ENCODE results near the gene HOXC9.

Gene HOXC9

GRCh38 chr12:54020591-54021405 lies 20.8 kb downstream of the HOXC9 start:
- Histone ChIP-seq H3K9me3 (ENCODE audit: control insufficient read depth, insufficient read depth, low read depth, low read length) (no peaks in the 10 kb centered on the region), H3K27ac (ENCODE audit: extremely low read depth, low read depth, low read length) (peak overlapping the region; percentile 100; the same call in 1 of the 2 replicates), H3K36me3 (ENCODE audit: control insufficient read depth in 2 of 2, insufficient read depth in 1 of 2, low read length in 2 of 2) (no peaks in the 10 kb centered on the region), H3K4me1 (ENCODE audit: control insufficient read depth, insufficient read depth, low read length) (peaks cover 67% of the 10 kb centered on the region), H3K4me3 (ENCODE audit: low read depth, low read length) (no peak overlapping the region)
- TF ChIP-seq, protein P1, sequence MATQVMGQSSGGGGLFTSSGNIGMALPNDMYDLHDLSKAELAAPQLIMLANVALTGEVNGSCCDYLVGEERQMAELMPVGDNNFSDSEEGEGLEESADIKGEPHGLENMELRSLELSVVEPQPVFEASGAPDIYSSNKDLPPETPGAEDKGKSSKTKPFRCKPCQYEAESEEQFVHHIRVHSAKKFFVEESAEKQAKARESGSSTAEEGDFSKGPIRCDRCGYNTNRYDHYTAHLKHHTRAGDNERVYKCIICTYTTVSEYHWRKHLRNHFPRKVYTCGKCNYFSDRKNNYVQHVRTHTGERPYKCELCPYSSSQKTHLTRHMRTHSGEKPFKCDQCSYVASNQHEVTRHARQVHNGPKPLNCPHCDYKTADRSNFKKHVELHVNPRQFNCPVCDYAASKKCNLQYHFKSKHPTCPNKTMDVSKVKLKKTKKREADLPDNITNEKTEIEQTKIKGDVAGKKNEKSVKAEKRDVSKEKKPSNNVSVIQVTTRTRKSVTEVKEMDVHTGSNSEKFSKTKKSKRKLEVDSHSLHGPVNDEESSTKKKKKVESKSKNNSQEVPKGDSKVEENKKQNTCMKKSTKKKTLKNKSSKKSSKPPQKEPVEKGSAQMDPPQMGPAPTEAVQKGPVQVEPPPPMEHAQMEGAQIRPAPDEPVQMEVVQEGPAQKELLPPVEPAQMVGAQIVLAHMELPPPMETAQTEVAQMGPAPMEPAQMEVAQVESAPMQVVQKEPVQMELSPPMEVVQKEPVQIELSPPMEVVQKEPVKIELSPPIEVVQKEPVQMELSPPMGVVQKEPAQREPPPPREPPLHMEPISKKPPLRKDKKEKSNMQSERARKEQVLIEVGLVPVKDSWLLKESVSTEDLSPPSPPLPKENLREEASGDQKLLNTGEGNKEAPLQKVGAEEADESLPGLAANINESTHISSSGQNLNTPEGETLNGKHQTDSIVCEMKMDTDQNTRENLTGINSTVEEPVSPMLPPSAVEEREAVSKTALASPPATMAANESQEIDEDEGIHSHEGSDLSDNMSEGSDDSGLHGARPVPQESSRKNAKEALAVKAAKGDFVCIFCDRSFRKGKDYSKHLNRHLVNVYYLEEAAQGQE (tag by site-specific recombination; IDR thresholded peaks at IDR 0.05) = peak; percentile 49; the same call in 1 of the 2 replicates
- TF ChIP-seq PRDM1 (tag by site-specific recombination; IDR thresholded peaks at IDR 0.05) (0 out of 2 replicates have a peak, but pooled peaks have one; percentile 41), ZNF561 (tag by site-specific recombination; IDR thresholded peaks at IDR 0.05; ENCODE audit: borderline replicate concordance) (no peak)
- CTCF ChIA-PET = interaction anchor here (0.6 to 1.8 kb wide), 2 partner anchors 55 to 181 kb away, joined by 4 to 7 read pairs; no protein-coding TSS in a partner anchor
- POLR2A ChIA-PET = no interaction called here

GRCh38 chr12:54021432-54022013 lies 21.6 kb downstream of the HOXC9 start:
- POLR2A ChIA-PET = no interaction called here
- Histone ChIP-seq H3K4me1 (ENCODE audit: control insufficient read depth, insufficient read depth, low read length) (peaks cover 69% of the 10 kb centered on the region), H3K4me3 (ENCODE audit: low read depth, low read length) (no peak overlapping the region), H3K27ac (ENCODE audit: extremely low read depth, low read depth, low read length) (peak overlapping the region; percentile 22; the same call in 1 of the 2 replicates), H3K9me3 (ENCODE audit: control insufficient read depth, insufficient read depth, low read depth, low read length) (no peaks in the 10 kb centered on the region), H3K36me3 (ENCODE audit: control insufficient read depth in 2 of 2, insufficient read depth in 1 of 2, low read length in 2 of 2) (no peaks in the 10 kb centered on the region)
- CTCF ChIA-PET = interaction anchor here (0.6 to 2.1 kb wide), 6 partner anchors 16 to 186 kb away, joined by 3 to 11 read pairs (median 4); no protein-coding TSS in a partner anchor
- TF ChIP-seq BCL11A (tag by site-specific recombination; IDR thresholded peaks at IDR 0.05; ENCODE audit: low read depth) = no peak
- peak; percentile 91 for TF ChIP-seq ZNF398 (tag by site-specific recombination; IDR thresholded peaks at IDR 0.05)
- 0 out of 2 replicates have a peak, but pooled peaks have one; percentile 18 for TF ChIP-seq ZBTB17 (tag by site-specific recombination; IDR thresholded peaks at IDR 0.05)
- TF ChIP-seq ZXDB (tag by site-specific recombination; IDR thresholded peaks at IDR 0.05) = peak; percentile 21; the same call in 1 of the 2 replicates
- TF ChIP-seq ZNF37A (tag by site-specific recombination; IDR thresholded peaks at IDR 0.05) = no peak
- peak; percentile 66 for TF ChIP-seq FEZF1 (tag by site-specific recombination; IDR thresholded peaks at IDR 0.05)
- TF ChIP-seq PRDM1 (tag by site-specific recombination; IDR thresholded peaks at IDR 0.05) = peak; percentile 36; the same call in 1 of the 2 replicates
- TF ChIP-seq ZNF132 (tag by site-specific recombination; IDR thresholded peaks at IDR 0.05; ENCODE audit: borderline replicate concordance) = no peak
- TF ChIP-seq ZNF701 (tag by site-specific recombination; IDR thresholded peaks at IDR 0.05) = no peak
- TF ChIP-seq ZNF341 (tag by site-specific recombination; IDR thresholded peaks at IDR 0.05; ENCODE audit: low read depth) = peak; percentile 97
- no peak for TF ChIP-seq HOXA7 (CRISPR knock-in tag; IDR thresholded peaks at IDR 0.05; ENCODE audit: borderline replicate concordance)
- no peak for TF ChIP-seq ZNF155 (tag by site-specific recombination; IDR thresholded peaks at IDR 0.05)
- TF ChIP-seq, protein P2, sequence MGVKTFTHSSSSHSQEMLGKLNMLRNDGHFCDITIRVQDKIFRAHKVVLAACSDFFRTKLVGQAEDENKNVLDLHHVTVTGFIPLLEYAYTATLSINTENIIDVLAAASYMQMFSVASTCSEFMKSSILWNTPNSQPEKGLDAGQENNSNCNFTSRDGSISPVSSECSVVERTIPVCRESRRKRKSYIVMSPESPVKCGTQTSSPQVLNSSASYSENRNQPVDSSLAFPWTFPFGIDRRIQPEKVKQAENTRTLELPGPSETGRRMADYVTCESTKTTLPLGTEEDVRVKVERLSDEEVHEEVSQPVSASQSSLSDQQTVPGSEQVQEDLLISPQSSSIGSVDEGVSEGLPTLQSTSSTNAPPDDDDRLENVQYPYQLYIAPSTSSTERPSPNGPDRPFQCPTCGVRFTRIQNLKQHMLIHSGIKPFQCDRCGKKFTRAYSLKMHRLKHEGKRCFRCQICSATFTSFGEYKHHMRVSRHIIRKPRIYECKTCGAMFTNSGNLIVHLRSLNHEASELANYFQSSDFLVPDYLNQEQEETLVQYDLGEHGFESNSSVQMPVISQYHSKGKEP (tag by site-specific recombination; IDR thresholded peaks at IDR 0.05) = no peak
- TF ChIP-seq CTCF (tag by site-specific recombination; IDR thresholded peaks at IDR 0.05) = peak; percentile 69; the same call in 1 of the 2 replicates
- TF ChIP-seq ZNF660 (tag by site-specific recombination; IDR thresholded peaks at IDR 0.05) = no peak
- 0 out of 2 replicates have a peak, but pooled peaks have one; percentile 35 for TF ChIP-seq ZNF2 (tag by site-specific recombination; IDR thresholded peaks at IDR 0.05)
- TF ChIP-seq ZNF629 (tag by site-specific recombination; IDR thresholded peaks at IDR 0.05) = no peak
- TF ChIP-seq ZFP3 (tag by site-specific recombination; IDR thresholded peaks at IDR 0.05; ENCODE audit: low read depth) = no peak
- peak; percentile 39; the same call in 1 of the 2 replicates for TF ChIP-seq ZNF600 (tag by site-specific recombination; IDR thresholded peaks at IDR 0.05)

Data from HEK293 (cell line).